Stimulated activated CD8-positive, alpha-beta memory T cell treated with anti-CD3 and anti-CD28 coated beads, Interleukin-15, amount 100 ng/mL, for 48 hours (primary cell): ENCODE data around the gene PBX3.

Experiments used
- DNase-seq, 2 donors: peaks; one replicate each; pipeline ENCODE4 v3.0.0-alpha.2; 2020; ENCODE audit warnings: low read depth in 2 of 2

PBX3 gene

DNA sequence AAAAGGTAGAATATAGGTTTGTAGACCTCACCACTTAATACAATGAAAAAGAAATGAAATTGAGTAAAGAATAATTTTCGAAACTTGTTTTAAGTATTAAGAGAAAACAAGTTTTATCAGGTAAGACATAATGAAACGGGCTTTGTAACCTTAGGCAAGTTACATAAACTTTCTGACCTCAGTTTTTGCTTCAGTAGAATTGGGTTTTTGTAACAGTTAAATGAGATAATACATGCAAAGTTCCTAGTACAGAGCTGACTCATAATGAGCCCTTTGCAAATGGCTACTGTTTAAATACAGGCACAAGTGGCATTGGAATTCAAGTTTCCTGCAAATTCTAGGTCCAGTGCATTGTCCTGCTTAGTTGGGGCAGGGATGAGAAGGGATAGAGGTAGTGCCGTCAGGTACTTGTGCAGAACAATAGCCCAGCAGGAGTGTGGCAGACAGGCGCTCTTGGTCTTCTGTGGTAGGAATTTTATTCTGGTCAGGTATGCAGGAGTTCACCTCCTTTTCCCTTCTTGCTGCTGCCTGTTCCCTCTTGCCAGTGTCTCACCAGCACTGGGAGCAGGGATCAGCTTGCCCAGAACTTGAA, 203.8 kb downstream of the PBX3 start:
- no peak for DNase-seq

DNA sequence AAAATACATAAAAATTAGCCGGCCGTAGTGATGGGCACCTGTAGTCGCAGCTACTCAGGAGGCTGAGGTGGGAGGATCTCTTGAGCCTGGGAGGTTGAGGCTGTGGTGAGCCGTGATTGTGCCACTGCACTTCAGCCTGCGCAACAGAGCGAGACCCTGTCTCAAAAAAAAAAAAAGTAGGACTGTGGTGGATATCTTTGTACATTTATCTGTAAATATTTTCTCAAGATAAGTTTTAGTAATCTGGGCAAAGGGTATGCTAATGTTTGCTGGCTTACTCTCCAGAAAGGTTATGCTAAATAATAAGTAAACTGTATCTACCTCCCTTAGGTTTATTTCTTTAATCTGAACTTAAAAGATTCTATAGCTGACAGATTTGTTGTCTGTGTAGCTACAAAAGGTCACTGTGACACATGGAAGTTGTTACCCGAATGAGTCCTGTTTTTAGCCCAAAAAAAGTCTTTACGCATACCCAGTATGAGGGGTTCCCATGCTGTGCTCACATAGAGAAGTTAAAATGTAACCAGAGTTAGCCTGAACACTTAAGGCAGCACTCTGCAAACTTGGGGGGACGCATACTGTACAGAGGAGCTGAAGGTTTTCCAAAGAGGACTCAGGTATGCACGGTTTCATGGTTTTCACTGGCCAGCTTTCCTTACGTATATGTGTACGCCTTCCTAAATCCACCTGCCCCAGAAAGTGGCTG, 206.3 kb downstream of the PBX3 start:
- no peak for DNase-seq

DNA sequence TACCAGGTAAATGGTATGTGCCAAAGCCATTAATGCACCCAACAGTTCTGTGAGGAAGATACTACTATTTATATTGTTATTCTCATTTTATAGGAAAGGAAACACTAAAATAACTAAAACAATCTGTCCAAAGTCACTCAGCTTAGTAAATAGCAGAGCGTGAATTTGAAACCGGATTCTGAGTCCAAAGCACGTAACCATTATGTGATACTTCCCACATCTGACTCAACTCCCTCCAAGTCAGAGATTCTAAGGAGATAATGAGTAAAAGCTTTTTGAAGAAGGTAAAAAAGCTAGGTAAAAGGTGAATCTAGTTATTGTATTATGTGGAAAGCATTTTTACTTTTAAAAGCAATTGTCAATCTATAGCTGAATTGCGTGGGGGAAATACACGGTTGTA, 208.9 kb downstream of the PBX3 start:
- DNase-seq: no peak

DNA sequence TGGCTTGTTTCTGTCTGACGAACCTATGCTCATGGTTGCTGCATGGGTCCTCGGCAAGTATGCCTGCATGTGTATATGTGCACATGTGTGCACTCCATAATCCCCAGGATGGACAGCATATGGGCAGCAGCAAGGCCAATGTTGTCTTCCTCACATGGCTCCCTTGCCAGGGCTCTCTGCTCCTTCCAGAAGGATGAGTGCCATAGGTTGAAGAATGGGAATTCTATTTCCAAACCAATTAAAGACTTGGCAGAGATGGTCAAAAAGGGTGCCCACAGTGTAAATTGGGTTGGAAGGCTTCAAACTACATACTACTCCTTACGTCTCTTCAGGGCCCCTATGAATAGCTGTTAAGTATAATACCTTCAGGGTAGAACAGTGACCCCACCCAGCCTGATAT, 212.1 kb downstream of the PBX3 start:
- DNase-seq: no peak

DNA sequence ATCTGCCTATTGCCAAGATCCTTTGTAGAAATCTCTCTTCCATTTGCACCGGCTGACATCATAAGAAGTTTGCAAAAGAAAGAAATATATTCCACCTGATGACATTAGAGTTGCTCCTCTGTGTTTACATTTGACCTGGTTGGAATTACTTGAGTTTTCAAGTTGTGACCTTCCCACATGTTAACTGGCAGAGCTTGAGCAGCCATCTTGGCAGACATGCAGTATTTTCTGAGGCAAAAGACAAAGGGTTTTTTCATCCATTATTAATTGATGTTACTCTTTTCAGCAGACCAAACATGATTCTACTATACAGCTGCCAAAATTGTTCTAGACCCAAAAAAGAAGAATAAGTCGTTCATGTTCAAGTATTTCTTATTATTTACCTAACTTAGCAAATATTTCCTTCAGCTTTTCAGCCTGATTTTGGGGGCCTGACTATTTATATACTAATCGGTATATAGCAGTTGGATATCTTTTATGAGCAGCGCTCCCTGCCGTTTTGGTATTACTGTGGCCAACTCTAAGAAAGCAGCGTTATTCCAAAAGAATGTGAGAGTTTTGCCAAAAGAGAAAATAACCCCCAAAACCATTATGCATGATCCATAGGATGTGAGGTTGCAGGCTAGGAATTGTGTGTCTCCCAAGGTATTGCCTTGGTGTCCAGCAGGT, 212.9 kb downstream of the PBX3 start:
- no peak for DNase-seq

DNA sequence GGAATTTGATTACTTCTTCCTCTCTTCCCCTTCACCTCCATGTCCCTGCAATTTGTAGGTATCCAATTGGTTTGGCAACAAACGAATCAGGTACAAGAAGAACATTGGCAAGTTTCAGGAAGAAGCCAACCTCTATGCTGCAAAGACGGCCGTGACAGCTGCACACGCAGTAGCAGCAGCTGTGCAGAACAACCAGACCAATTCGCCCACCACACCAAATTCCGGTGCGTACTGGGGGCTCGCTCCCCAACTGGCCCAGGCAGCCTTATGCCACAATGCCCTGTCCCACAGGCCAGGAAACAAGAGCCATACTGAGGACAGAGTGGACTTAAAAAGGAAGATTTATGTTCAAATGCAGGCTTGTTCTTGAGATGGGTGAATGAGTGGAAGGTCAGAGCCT, 213.5 kb downstream of the PBX3 start:
- DNase-seq: no peak

DNA sequence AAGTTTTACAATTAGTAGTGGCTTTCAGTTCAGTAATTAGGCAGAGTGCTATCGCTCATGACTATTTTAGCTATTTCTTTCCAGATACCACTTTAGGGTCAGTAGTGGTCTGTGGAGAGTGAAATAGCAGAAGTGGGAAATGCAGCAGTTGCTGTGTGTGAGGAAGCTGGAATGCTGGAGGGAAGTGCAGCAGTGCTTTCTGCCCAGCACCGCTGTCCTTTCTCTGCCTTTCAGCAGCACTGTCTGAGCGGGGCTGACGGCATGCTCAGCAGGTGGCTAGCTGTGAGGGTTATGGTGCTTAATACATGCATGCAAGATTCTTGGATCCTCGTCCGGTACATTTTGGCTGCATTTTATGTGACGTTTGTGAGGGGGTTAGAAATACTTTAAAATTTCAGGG, 213.9 kb downstream of the PBX3 start:
- DNase-seq: no peak

DNA sequence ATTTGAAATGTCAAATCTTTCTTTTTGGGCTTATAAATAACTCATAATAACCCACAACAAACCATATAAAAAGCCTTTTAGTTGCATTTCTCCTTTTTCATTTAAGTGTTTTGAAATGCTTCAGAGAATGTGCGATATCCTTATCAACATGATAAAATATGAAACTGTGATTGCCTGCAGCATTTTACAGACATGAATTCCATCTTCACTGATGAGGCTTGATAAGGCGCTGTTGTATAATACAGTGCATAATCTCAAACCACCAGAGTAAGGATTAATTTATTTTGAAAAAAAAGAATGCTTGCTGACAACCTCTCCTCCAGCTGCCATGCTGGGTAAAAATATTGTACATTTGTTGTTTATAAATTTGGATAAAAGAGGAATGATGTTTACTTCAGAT, 216.8 kb downstream of the PBX3 start:
- DNase-seq: no peak

DNA sequence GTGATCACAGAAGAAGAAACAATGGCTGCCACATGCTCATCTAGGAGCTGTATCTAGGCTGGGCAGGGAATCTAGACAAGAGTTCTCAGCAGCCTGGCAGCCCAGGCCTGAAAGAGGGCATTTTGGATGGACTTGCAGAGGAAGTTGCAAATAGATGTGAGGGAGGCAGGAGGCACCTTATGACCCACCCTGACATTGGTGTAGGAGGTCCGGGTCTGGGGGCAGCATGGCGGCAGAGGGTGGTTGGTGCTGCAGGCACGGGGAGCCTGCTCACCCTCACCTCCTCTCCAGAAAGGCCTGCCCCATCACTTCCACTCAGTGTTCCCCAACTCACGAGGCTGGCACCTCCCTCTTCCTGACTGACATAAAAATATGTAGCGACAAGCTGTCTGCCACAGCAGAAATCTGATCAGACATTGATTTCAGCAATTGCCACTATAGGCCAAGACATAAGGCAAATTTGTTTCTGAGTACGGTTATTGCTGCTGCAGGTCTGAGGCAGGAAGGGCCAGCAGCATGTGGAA, 217.6 kb downstream of the PBX3 start:
- DNase-seq: no peak

DNA sequence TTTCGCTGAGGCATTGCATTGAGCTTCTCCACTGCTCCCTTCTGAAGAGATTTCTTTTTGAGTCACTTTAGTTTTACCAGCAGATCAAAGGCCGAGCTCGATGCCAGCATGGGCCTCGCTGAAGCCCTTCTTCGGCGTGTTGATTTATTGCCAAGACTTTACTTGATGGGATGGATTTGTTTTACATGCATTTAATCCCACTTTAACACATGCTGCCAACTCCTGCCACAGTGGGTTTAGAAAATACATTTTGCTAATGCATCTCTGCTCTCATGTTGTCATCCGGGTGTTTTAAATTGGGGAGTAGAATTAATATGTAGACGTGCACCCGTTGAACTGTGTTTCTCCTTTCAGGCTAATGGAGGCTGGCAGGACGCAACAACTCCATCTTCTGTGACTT, 218.3 kb downstream of the PBX3 start:
- DNase-seq: no peak

DNA sequence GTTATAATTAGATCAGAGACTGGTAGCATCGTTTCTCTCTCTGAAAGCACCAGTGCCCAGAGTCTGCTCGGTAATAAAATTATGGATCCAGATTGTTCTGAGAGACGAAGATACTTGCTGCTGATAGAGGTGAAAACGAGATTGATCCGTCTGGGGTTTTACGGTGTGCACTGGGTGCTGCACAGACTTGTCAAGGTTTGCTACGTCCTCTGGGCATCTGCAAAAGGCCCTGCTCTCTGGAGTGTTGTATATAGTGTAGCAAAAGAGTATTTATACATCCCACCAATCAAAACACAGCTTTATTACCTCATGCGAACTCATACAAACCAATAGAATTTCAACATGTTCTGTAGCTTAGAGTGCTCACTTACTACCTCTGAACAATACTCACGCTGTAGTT, 219.3 kb downstream of the PBX3 start:
- no peak for DNase-seq

DNA sequence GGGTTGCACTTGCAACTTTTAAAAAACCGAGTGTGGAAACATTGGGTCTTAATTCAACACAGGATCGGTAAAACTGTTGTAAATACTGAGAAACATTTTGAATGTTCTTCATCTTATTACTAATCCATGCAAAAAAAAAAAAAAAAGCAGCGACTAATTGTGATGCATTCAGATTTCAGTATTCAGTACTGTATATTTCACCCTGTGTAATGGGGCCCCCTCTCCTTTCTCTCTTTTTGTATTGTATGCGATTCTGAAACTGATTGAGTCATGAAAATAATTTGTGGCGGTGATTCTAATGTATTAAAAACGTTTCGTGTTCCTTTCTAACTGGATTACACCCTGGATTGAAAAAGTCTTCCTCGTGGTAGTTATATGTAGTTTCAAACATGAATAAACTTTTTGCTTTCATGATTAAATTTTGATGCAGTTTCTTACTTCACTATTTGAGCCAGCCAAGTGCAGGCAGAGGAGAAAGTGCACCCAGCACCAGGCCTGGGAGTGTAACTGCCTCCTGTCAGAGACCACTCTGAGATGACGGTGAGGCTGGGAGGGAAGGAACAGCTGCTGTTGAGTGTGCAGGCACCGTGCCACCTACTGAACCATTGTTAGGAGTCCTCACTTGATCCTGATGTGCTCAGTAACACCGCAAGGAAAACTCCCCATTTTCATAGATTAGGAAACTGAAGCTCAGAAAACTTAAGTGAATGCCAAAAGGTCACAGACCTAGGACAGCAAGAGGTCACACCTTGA, 220.0 kb downstream of the PBX3 start:
- DNase-seq: no peak

DNA sequence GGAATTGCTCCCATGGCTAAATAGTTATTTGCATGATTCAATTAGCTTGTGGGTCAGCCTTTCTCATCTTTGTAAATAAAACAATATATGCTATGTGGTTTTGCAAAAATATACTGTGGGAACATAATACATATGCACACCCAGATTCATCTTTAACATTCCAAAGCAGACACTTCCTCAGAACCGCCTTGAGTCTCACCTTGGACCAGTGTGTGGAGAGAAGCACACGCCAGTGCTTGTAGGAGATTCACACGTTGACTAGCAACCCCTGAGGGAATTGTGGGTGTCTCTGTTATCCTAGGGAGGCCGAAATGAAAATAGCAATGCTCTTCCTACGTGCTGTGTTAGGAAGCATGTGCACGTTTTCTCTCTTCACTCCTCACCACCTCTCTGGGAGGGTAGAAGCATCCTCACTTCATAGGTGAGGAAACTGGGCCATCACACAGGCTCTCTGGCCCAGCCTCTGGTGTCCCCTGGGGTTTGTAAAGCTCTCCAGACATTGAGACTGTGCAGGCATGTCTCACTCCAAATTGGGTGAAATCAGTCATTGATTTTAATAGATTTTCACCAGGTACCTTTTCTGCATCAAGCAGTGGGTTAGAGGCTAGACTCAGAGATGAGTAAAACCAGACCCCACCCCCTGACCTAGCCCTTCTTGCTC, 221.7 kb downstream of the PBX3 start:
- no peak for DNase-seq

DNA sequence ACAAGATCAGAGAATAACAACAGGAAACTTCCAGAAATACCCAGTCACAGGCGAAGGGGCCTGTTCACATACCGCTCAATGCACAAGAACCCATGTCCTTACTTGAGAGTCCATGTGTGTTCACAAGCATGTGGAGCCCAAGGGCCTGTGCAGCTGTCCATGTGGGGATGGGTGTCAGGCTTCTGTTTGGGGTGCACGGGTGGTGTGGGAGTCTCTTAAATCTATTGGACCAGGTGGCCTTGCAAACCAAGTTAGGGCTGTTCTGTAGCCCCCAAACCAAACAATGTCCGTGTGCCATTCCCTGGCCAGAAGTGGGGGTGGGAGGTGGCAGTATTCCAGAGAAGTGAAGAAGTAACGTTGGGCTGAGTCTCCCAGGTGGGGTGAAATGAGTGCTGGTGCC, 222.3 kb downstream of the PBX3 start:
- DNase-seq: no peak

DNA sequence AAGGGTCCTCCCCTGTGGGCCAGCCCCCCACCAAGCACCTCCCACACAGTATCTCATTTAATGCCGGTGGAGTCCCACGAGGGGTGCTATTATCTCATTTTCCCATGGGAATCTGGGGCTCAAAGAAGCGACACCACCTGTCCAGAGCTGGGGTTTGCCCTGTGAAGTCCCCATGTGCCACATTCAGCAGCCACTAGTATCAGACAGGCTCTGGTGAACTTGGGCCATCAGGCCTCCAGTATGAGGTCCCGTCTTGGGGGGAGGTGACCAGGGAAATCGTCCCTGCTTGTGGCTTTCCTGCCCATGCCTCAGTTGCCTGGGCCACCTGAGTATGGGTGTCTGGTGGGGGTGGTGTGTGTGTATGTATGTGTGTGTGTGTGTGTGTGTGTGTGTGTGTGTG, 222.7 kb downstream of the PBX3 start:
- no peak for DNase-seq

DNA sequence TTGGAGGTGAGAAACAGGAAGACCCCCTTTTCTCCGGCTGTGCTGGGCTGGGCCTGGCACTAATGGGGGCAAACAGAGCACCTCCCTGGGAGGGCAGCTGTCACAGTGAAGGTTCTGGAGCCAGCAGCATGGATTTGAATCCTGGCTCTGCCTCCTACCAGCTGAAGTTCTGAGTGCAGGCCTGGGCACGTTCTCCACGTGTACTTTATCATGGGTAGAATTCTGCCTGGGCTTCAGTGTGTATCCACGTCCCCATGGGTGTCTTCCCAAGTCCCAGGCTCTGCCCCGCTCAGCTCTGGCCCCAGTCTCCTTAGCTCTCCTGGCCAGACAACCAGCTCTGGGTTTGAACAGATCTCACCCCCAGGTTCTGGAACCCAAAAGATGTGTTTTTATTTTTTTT, 223.2 kb downstream of the PBX3 start:
- no peak for DNase-seq

DNA sequence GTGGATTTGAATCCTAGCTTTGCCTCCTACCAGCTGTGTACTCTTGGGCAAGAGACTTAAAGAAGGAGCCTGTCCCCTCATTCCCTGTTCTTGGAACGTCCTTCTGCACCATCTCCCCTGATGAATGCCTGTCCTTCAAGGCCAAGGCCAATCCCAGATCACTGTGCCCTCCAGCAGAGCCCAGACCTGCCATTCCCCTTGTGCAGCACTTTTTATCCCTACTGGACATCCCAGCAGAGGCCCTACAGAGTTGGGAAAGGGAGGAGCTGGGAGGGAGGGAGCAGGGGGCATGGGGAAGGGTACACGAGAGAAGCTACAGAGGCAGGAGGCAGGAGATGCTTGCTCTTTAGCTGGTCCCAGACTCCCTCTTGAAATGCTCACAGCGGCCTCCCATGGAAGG, 223.9 kb downstream of the PBX3 start:
- no peak for DNase-seq

DNA sequence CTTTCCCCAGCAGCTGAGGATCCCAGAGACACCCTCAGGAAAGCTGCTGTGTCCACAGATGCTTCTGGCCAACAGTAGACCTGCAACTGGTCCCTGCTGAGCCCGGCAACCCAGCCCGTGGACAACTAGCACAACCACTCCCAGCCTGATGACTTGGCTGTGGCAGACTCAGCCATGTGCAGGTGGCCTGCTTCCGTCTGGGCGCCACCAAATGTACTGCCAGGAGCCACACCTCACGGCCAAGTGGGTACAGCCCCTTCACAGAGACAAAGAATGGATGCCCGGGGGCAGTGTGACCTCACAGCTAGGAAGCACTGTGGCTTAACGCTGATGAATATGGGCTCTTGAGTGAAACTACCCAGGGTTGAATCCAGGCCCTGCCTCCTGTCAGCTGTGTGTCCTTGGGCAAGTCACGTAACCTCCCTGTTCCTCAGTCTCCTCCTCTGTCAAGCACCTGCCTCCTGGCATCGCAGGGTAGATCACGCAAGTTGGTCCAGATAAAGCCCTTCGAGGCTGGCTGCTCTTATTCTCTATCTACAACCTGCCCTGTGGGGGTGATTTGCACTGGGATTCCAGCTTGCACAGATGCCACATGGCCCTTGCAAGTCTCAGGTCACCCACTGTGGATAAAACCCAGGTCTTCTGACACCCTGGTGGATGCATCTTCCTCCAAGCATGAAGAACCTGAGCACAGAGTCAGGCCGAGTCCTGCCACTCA, 225.0 kb downstream of the PBX3 start:
- no peak for DNase-seq

DNA sequence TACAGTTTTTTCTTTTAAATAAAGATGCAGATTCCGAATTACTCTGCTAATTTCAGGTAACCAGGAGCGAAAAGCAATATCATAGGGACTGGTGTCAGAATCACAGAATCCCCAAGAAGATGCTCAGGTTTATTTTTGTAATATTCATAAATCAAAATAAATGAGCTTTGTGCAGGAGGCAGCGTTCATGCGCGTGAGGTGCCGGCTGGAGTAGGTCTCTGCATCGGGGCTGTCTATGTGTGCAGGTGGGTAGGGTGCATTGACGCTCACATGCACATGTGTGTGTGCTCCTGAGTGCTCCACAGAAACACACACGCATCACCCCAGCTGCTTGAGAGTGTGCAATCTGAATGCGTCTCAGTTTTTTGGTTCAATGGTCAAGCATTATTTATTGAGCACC, 226.4 kb downstream of the PBX3 start:
- DNase-seq: no peak

DNA sequence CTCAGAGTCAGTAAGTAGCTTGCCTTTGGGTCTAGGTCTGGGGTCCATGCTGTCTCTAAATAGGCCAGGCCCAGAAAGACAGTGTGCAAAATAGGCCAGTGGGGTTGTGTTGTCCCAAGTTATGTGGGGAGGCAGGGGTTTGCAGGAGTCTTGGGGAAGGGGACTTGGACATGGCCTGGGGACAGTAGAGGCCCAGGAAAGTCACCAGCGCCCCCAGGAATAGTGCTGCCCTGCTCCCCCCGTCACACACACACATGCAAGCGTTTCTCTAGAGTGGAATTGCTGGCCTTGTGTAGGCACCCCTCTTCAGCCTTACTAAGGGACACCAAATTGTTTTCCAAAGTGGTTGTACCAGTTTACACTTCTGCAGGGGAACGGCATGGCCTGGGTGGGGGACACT, 227.5 kb downstream of the PBX3 start:
- no peak for DNase-seq

DNA sequence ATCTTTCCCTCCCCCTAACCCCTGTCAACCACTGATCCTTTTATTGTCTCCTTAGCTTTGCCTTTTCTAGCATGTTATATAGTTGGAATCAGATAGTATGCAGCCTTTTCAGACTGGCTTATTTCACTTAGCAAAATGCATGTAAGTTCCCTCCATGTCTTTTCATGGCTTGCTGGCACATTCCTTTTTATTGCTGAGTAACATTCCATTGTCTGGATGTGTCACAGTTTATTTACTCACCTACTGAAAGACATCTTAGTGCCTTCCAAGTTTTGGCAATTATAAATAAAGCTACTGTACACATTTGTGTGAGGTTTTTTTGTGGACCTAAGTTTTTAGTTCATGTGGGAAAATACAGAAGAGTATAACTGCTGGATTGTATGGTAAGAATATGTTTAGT, 230.1 kb downstream of the PBX3 start:
- DNase-seq: no peak
